AG04449 (cell line): ENCODE results near the gene ITGA11.

Source experiments
- CTCF ChIA-PET: fragments of 350-600 bp; formaldehyde crosslinking; extraction: SDS; loops from one replicate; lab custom pipeline; 2021; ENCODE audit warnings: antibody characterized with exemption; lab: Yijun Ruan, JAX
- POLR2A ChIA-PET: fragments of 400-600, 350-600 bp; formaldehyde crosslinking; extraction: SDS; loops from one replicate; lab custom pipeline; 2020; ENCODE audit warnings: antibody characterized with exemption, inconsistent platforms; lab: Yijun Ruan, JAX
- DNase-seq: peaks from one replicate; pipeline ENCODE4 v3.0.0-alpha.2; 2010; ENCODE audit warnings: low read depth, low spot score
- H3K4me3 ChIP-seq: 2 replicates; pipeline ENCODE4 v1.5.1; 2011; ENCODE audit warnings: low read depth, mild to moderate bottlenecking, control low read depth, low read length
- CTCF ChIP-seq: IDR thresholded peaks from one replicate; pipeline ENCODE4 v1.5.1; 2011; ENCODE audit warnings: mild to moderate bottlenecking, moderate library complexity, low read length, control low read depth, inconsistent platforms; ENCODE audit not compliant: insufficient read depth; ENCODE audit errors: missing control alignments

ITGA11 gene

GRCh38 chr15:68332266-68332665 lies 99.7 kb downstream of the ITGA11 start:
- CTCF ChIA-PET: no interaction called here

DNA sequence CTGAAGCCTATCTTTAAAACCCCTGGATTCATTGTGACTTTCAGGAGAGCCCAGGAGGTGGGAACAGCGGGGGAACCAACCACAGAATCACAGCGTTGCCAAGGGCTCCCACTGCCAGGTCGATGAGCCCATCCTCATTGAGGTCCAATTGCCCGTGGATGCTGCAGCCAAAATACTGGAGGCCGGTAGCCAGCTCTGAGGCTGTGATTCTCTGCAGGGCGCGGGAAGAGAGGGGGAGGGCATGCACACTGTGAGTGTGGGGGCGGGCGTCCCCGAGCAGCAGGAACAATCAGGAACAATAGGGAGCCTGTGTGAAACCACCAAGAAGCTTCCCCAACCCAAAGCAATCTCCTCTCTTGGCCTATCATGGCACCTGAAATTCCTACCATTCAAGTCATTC lies 101.1 kb downstream of the ITGA11 start:
- H3K4me3 ChIP-seq: no peak overlapping the region
- no peak for DNase-seq
- ChIA-PET CTCF (no interaction called here), POLR2A (no interaction called here)
- TF ChIP-seq CTCF: no peak

More at GRCh38 chr15:68332266-68332665, 99.7 kb downstream of the ITGA11 start:
- H3K4me3 ChIP-seq: no peak overlapping the region
- POLR2A ChIA-PET: no interaction called here
- TF ChIP-seq CTCF: no peak
- no peak for DNase-seq

DNA sequence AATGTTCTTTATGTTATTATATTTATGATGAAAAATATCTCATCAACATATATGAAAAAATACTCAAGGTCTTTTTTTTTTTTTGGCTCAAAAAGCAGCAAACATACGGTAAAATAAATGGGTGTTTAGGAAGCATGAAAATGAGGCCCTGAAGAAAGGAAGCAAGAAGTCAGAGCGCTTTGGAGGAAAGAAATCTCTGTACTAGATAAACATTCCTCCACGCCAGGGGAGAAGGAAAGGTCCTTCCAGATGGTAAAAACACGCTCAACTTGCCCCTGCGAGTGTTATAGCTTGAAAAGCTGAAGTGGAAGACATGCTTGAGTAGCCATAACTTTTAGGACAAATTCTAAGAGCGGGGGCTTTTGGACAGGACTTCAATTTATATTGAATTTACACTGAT lies 101.5 kb downstream of the ITGA11 start:
- no peak overlapping the region for H3K4me3 ChIP-seq
- TF ChIP-seq CTCF: no peak
- POLR2A ChIA-PET: no interaction called here
- CTCF ChIA-PET: no interaction called here
- no peak for DNase-seq

DNA sequence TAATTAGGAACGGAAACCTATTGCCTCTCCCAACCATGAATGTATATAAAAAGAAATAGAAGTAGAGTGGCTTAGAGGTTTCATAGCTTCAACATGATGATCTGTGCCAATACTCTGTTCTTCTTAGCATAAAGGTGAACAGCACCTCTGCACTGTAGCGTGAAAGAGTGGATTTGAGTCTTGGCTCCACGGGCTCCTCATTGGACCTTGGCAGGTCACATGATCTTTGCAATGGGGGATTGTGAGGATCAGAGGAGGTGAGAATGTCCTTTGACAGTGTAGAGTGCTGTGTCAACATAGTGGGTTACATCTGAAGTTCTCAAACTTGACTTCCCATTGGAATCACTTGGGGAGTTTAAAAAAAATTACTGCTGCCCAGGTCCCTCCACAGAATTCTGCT lies 103.0 kb downstream of the ITGA11 start:
- POLR2A ChIA-PET: no interaction called here
- H3K4me3 ChIP-seq: no peak overlapping the region
- no peak for TF ChIP-seq CTCF
- DNase-seq: no peak
- CTCF ChIA-PET: interaction anchor here (1.0 kb wide), 1 partner anchor 225 kb away, joined by 3 read pairs; no protein-coding TSS in a partner anchor

- ChIA-PET POLR2A (interaction anchor here (0.6 kb wide), 1 partner anchor 22 kb away, joined by 3 read pairs; no protein-coding TSS in a partner anchor), CTCF (no interaction called here)
- TF ChIP-seq CTCF: no peak
- DNase-seq: no peak
- H3K4me3 ChIP-seq: no peak overlapping the region
Observed at GRCh38 chr15:68328443-68328842, 103.5 kb downstream of the ITGA11 start.

- ChIA-PET POLR2A (no interaction called here), CTCF (interaction anchor here (1.1 to 1.7 kb wide), 2 partner anchors 12 to 229 kb away, joined by 3 to 4 read pairs; no protein-coding TSS in a partner anchor)
- TF ChIP-seq CTCF: no peak
- no peak for DNase-seq
- H3K4me3 ChIP-seq: no peak overlapping the region
Observed at GRCh38 chr15:68326711-68327354, 105.1 kb downstream of the ITGA11 start.
